Measurements from ENCODE around the gene RUBCNL. TPM values are rescaled to one million over a fixed set of nuclear protein-coding genes. Genes with fewer than 3 reads are reported as not detected.

The RUBCNL gene
- total and polyA plus RNA-seq, 2 of the 4 experiments (the other 2 are of a cell fraction): 0.03 TPM; not detected in 1

- no peak for TF ChIP-seq RFX5 (IDR thresholded peaks at IDR 0.05; ENCODE audit: low read depth, low read length)
- TF ChIP-seq, protein P1, sequence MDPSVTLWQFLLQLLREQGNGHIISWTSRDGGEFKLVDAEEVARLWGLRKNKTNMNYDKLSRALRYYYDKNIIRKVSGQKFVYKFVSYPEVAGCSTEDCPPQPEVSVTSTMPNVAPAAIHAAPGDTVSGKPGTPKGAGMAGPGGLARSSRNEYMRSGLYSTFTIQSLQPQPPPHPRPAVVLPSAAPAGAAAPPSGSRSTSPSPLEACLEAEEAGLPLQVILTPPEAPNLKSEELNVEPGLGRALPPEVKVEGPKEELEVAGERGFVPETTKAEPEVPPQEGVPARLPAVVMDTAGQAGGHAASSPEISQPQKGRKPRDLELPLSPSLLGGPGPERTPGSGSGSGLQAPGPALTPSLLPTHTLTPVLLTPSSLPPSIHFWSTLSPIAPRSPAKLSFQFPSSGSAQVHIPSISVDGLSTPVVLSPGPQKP (IDR thresholded peaks at IDR 0.05; ENCODE audit: borderline replicate concordance, low read depth, low read length): no peak
- peak; percentile 49 for TF ChIP-seq MAFK (IDR thresholded peaks at IDR 0.05; ENCODE audit: low read depth, low read length)
- Histone ChIP-seq H2AFZ (replicated peaks; ENCODE audit: low read length, poor library complexity) (no peak overlapping the region), H3K9me3 (ENCODE audit: control insufficient read depth, insufficient read depth, low read length) (no peaks in the 10 kb centered on the region), H2AK9ac (replicated peaks; ENCODE audit: low read depth, low read length, poor library complexity) (no peak overlapping the region), H2BK20ac (ENCODE audit: low read depth, low read length) (no peak overlapping the region; the same call in 1 of the 2 replicates), H3K18ac (ENCODE audit: low read depth, low read length) (peak overlapping the region; percentile 36; the same call in 1 of the 2 replicates), H3K9ac (ENCODE audit: low read depth, low read length) (no peak overlapping the region), H4K91ac (ENCODE audit: insufficient read depth, low read depth, low read length) (no peak overlapping the region), H4K8ac (ENCODE audit: low read depth in 2 of 2, low read length in 2 of 2) (0 out of 4 replicates have a peak overlapping the region, but pooled peaks of 1 of the 2 experiments have one; percentile 22), H3K56ac (ENCODE audit: extremely low read depth, insufficient read depth, low read length) (no peak overlapping the region), H2BK120ac (ENCODE audit: low read depth, low read length) (no peak overlapping the region), H3K4ac (ENCODE audit: low read depth, low read length) (no peak overlapping the region), H3K14ac (replicated peaks; ENCODE audit: low read depth, low read length) (no peak overlapping the region), H2AK5ac (ENCODE audit: low read depth, low read length) (no peak overlapping the region), H2BK15ac (ENCODE audit: low read depth, low read length) (no peak overlapping the region), H3K23ac (ENCODE audit: low read depth, low read length) (no peak overlapping the region), H3K4me3 (ENCODE audit: insufficient read depth, low read depth, low read length) (no peak overlapping the region), H3K4me1 (ENCODE audit: control insufficient read depth, insufficient read depth, low read length) (peaks cover 4% of the 10 kb centered on the region), H2BK5ac (ENCODE audit: low read depth, low read length, poor library complexity, severe bottlenecking) (no peak overlapping the region), H3K27me3 (ENCODE audit: control insufficient read depth, insufficient read depth, low read length) (no peaks in the 10 kb centered on the region), H3K4me2 (ENCODE audit: low read depth, low read length) (no peak overlapping the region), H3K36me3 (ENCODE audit: control insufficient read depth, insufficient read depth, low read length) (no peaks in the 10 kb centered on the region), H4K5ac (ENCODE audit: low read depth, low read length) (no peak overlapping the region; the same call in 1 of the 2 replicates), H4K20me1 (ENCODE audit: insufficient read depth, low read length) (no peaks in the 10 kb centered on the region), H3K9me1 (ENCODE audit: insufficient read depth, low read length) (no peaks in the 10 kb centered on the region), H3K27ac (ENCODE audit: insufficient read depth, low read length) (peak overlapping the region; percentile 68; the same call in 1 of the 2 replicates), H3K79me1 (ENCODE audit: low read depth in 1 of 2, low read length in 2 of 2) (no peaks in the 10 kb centered on the region)
- DNase-seq (peak; percentile 7), ATAC-seq (ENCODE audit: low read depth) (no peak)
- intact Hi-C loops (cut with micrococcal nuclease): no loop called here
- CTCF ChIA-PET: no interaction called here
- in situ Hi-C loops (cut with MboI; ENCODE audit: low sequenced_read_pairs): no loop called here
- POLR2A ChIA-PET (ENCODE audit: unreplicated experiment): no interaction called here
- no TSS peak for BruUV-seq (replicated peaks)
- dilution Hi-C loops (cut with HindIII; ENCODE audit: low sequenced_read_pairs, unreplicated experiment): no loop called here
- no CpG with 5 or more reads among the region's 3 CpGs for WGBS, 2 experiments (ENCODE audit: extremely low coverage in 2 of 2, insufficient read length in 1 of 2)
Measured at GRCh38 chr13:46297361-46297811, 89.7 kb downstream of the RUBCNL start.

Measured in IMR-90 (cell line).